ENCODE results near the gene TRERF1. TPM values are rescaled to one million over a fixed set of nuclear protein-coding genes. Genes with fewer than 3 reads are reported as not detected.

Gene TRERF1
- total and polyA plus RNA-seq, 3 donors from 2014 or later: 13.7 to 49.1 (median 40.4) TPM

GRCh38 chr6:42279966-42280629, 171.6 kb downstream of the TRERF1 start:
- Histone ChIP-seq H3K4me1 (peaks cover 30% of the 10 kb centered on the region), H3K27ac (peak overlapping the region in 1 of 2 donors; percentile 62), H3K9me3 (no peaks in the 10 kb centered on the region), H3K4me3 (no peak overlapping the region), H3K36me3 (ENCODE audit: low read depth, missing control alignments) (no peaks in the 10 kb centered on the region), H3K27me3 (no peaks in the 10 kb centered on the region)
- 45 to 55% methylated on average over 15 to 24 of the region's 24 CpGs for WGBS, 2 donors
- TF ChIP-seq, protein P1, sequence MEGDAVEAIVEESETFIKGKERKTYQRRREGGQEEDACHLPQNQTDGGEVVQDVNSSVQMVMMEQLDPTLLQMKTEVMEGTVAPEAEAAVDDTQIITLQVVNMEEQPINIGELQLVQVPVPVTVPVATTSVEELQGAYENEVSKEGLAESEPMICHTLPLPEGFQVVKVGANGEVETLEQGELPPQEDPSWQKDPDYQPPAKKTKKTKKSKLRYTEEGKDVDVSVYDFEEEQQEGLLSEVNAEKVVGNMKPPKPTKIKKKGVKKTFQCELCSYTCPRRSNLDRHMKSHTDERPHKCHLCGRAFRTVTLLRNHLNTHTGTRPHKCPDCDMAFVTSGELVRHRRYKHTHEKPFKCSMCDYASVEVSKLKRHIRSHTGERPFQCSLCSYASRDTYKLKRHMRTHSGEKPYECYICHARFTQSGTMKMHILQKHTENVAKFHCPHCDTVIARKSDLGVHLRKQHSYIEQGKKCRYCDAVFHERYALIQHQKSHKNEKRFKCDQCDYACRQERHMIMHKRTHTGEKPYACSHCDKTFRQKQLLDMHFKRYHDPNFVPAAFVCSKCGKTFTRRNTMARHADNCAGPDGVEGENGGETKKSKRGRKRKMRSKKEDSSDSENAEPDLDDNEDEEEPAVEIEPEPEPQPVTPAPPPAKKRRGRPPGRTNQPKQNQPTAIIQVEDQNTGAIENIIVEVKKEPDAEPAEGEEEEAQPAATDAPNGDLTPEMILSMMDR (IDR thresholded peaks at IDR 0.05): no peak
- TF ChIP-seq POLR2A (IDR thresholded peaks at IDR 0.05): no peak
- peak; percentile 72 for DNase-seq
- intact Hi-C loops (cut with DNase I; ENCODE audit: low total_unique reads): no loop called here

DNA sequence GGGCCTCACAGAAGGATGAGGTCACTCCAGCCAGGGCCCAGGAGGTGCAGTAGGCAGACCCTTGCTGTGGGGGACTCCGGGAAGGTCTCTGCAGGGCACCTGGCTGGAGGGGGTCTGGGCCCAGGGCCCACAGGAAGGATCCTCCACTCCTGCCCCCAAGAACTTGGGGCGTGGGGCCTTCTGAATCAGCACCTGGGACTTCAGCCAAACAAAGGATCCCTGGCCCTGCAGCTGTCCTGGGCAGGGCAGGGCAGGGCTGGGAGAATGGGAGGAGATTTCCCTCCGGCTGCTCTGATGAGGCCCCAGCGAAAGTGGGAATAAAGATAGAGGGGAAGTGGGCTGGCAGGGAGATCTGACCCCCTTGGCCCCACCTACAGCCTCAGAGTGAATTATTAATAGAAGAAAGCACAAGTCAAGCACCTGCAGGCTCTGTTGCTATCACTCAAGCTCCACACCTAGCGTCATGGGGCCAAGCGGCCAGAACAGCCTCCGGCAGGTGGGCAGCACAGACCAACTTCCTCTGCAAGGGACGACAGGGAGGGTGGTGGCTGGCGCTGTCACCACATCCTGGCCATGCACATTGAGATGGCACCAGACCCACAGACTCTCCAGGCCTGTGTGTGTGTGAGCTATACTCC, 172.5 kb downstream of the TRERF1 start:
- no peaks in the 10 kb centered on the region for H3K27me3 ChIP-seq
- H3K9me3 ChIP-seq: no peaks in the 10 kb centered on the region
- TF ChIP-seq, protein P1 (IDR thresholded peaks at IDR 0.05): no peak
- TF ChIP-seq POLR2A (IDR thresholded peaks at IDR 0.05): no peak
- H3K4me3 ChIP-seq: no peak overlapping the region
- H3K4me1 ChIP-seq: peaks cover 30% of the 10 kb centered on the region
- H3K27ac ChIP-seq: peak overlapping the region in 1 of 2 donors; percentile 53
- DNase-seq: peak; percentile 56
- no peaks in the 10 kb centered on the region for H3K36me3 ChIP-seq (ENCODE audit: low read depth, missing control alignments)
- intact Hi-C loops (cut with DNase I; ENCODE audit: low total_unique reads): no loop called here
- WGBS, 2 donors: 47 to 55% methylated on average over 3 to 9 of the region's 9 CpGs

GRCh38 chr6:42278131-42278853, 173.4 kb downstream of the TRERF1 start:
- intact Hi-C loops (cut with DNase I; ENCODE audit: low total_unique reads): no loop called here

GRCh38 chr6:42276034-42276890, 175.5 kb downstream of the TRERF1 start:
- TF ChIP-seq, protein P1 (IDR thresholded peaks at IDR 0.05): no peak
- no peak for TF ChIP-seq POLR2A (IDR thresholded peaks at IDR 0.05)
- Histone ChIP-seq H3K9me3 (no peaks in the 10 kb centered on the region), H3K36me3 (ENCODE audit: low read depth, missing control alignments) (no peaks in the 10 kb centered on the region), H3K27me3 (no peaks in the 10 kb centered on the region), H3K4me3 (no peak overlapping the region), H3K4me1 (peaks cover 30% of the 10 kb centered on the region), H3K27ac (peak overlapping the region in 1 of 2 donors; percentile 2)
- 49 to 51% methylated on average over 13 of the region's 13 CpGs for WGBS, 2 donors
- peak; percentile 73 for DNase-seq
- intact Hi-C loops (cut with DNase I; ENCODE audit: low total_unique reads): no loop called here

More at GRCh38 chr6:42278131-42278853, 173.4 kb downstream of the TRERF1 start:
- Histone ChIP-seq H3K9me3 (no peaks in the 10 kb centered on the region), H3K27ac (peak overlapping the region in 1 of 2 donors; percentile 37), H3K4me3 (no peak overlapping the region), H3K27me3 (no peaks in the 10 kb centered on the region), H3K36me3 (ENCODE audit: low read depth, missing control alignments) (no peaks in the 10 kb centered on the region), H3K4me1 (peaks cover 30% of the 10 kb centered on the region)
- TF ChIP-seq POLR2A (IDR thresholded peaks at IDR 0.05): no peak
- TF ChIP-seq, protein P1 (IDR thresholded peaks at IDR 0.05): no peak
- WGBS, 2 donors: 86 to 91% methylated on average over 7 of the region's 7 CpGs
- no peak for DNase-seq

Measured in testis (tissue), 3 donors.